ENCODE results near the gene SH3RF3.
"Not testable (repeated sequence)": the region's sequence is repeated elsewhere in the genome, so short reads cannot be mapped to it uniquely, and the experiment has no call there.

SH3RF3 gene

GRCh38 chr2:109527079-109527478 lies 398.1 kb downstream of the SH3RF3 start:
- DNase-seq (ENCODE audit: low spot score) = no peak

GRCh38 chr2:109527846-109528705 lies 399.1 kb downstream of the SH3RF3 start:
- DNase-seq (ENCODE audit: low spot score) = no peak

GRCh38 chr2:109528811-109529501 lies 400.0 kb downstream of the SH3RF3 start:
- no peak for DNase-seq (ENCODE audit: low spot score)

- DNase-seq (ENCODE audit: low spot score) = no peak
Measured at GRCh38 chr2:109529532-109530449, 400.8 kb downstream of the SH3RF3 start.

GRCh38 chr2:109530712-109531111 lies 401.7 kb downstream of the SH3RF3 start:
- DNase-seq (ENCODE audit: low spot score) = no peak

GRCh38 chr2:109531221-109531620 lies 402.2 kb downstream of the SH3RF3 start:
- no peak for DNase-seq (ENCODE audit: low spot score)

- no peak for DNase-seq (ENCODE audit: low spot score)
Measured at GRCh38 chr2:109531896-109532727, 403.1 kb downstream of the SH3RF3 start.

- DNase-seq (ENCODE audit: low spot score) = no peak
Measured at GRCh38 chr2:109532728-109533076, 403.7 kb downstream of the SH3RF3 start.

GRCh38 chr2:109533823-109534222 lies 404.8 kb downstream of the SH3RF3 start:
- no peak for DNase-seq (ENCODE audit: low spot score)

- no peak for DNase-seq (ENCODE audit: low spot score)
Measured at GRCh38 chr2:109535217-109535946, 406.4 kb downstream of the SH3RF3 start.

- not testable (repeated sequence) for DNase-seq (ENCODE audit: low spot score)
Measured at GRCh38 chr2:109536556-109536955, 407.6 kb downstream of the SH3RF3 start.

- DNase-seq (ENCODE audit: low spot score) = no peak
Measured at GRCh38 chr2:109537565-109538222, 408.7 kb downstream of the SH3RF3 start.

GRCh38 chr2:109538546-109538945 lies 409.5 kb downstream of the SH3RF3 start:
- no peak for DNase-seq (ENCODE audit: low spot score)

GRCh38 chr2:109542384-109542783 lies 413.4 kb downstream of the SH3RF3 start:
- no peak for DNase-seq (ENCODE audit: low spot score)

- peak; percentile 9 for DNase-seq (ENCODE audit: low spot score)
Measured at GRCh38 chr2:109545828-109546713, 417.1 kb downstream of the SH3RF3 start.

- DNase-seq (ENCODE audit: low spot score) = no peak
Measured at GRCh38 chr2:109547280-109547679, 418.3 kb downstream of the SH3RF3 start.

GRCh38 chr2:109549016-109549590 lies 420.1 kb downstream of the SH3RF3 start:
- no peak for DNase-seq (ENCODE audit: low spot score)

Data from hematopoietic multipotent progenitor cell treated with erythropoietin and hydrocortisone succinate and interleukin-3 and kit ligand, for 17 days (in vitro differentiated cells).